A549 (cell line): ENCODE data around the gene N4BP3.

Experiments
- BHLHE40 ChIP-seq: IDR thresholded peaks from 2 replicates; pipeline ENCODE4 v1.6.1; 2012; ENCODE audit warnings: low read depth, low read length, inconsistent platforms
- EP300 ChIP-seq, 2 experiments: fragments of >200 bp; sonication (Bioruptor Twin); formaldehyde crosslinking; IDR thresholded peaks; 2 replicates in 1 of 2; 3 replicates in 1 of 2; pipeline ENCODE4 v1.6.1; 2016 to 2017
- HOXA7 ChIP-seq: fragments of 250-450 bp; sonication (Bioruptor Pico); IDR thresholded peaks from 2 replicates; pipeline ENCODE4 v1.5.0; 2020; ENCODE audit warnings: mild to moderate bottlenecking, moderate library complexity
- HOXB5 ChIP-seq: fragments of 250-450 bp; sonication (Bioruptor Pico); IDR thresholded peaks from 2 replicates; pipeline ENCODE4 v1.5.0; 2020; ENCODE audit warnings: mild to moderate bottlenecking, moderate library complexity
- MAX ChIP-seq: IDR thresholded peaks from 2 replicates; pipeline ENCODE4 v1.6.1; 2012
- POLR2A ChIP-seq: IDR thresholded peaks from 2 replicates; pipeline ENCODE4 v1.6.1; 2012; ENCODE audit warnings: mild to moderate bottlenecking, low read length
- RAD21 ChIP-seq, 2 experiments: fragments of >200 bp in 1 of 2; sonication (Bioruptor Twin) in 1 of 2; formaldehyde crosslinking in 1 of 2; IDR thresholded peaks in 1 of 2; conservative IDR thresholded peaks in 1 of 2; 2 replicates in 1 of 2; 3 replicates in 1 of 2; pipeline ENCODE4 v1.6.1; 2012 to 2018; ENCODE audit warnings: inconsistent platforms in 1 of 2
- RCOR1 ChIP-seq: fragments of 150-350 bp; IDR thresholded peaks from 2 replicates; pipeline ENCODE4 v1.6.1; 2014; ENCODE audit warnings: antibody characterized with exemption, low read length, low read depth
- RFX5 ChIP-seq: fragments of 450-650 bp; IDR thresholded peaks from 2 replicates; pipeline ENCODE4 v1.7.1; 2014; ENCODE audit warnings: antibody characterized with exemption, mild to moderate bottlenecking, moderate library complexity
- SREBF2 ChIP-seq: fragments of 450-650 bp; IDR thresholded peaks from 2 replicates; pipeline ENCODE4 v1.6.1; 2014; ENCODE audit warnings: mild to moderate bottlenecking, moderate library complexity
- TF ChIP-seq, protein P1 (sequence below): fragments of >200 bp; sonication (Bioruptor Twin); formaldehyde crosslinking; IDR thresholded peaks from 3 replicates; pipeline ENCODE4 v1.5.1; 2016

- TF ChIP-seq, protein P1, sequence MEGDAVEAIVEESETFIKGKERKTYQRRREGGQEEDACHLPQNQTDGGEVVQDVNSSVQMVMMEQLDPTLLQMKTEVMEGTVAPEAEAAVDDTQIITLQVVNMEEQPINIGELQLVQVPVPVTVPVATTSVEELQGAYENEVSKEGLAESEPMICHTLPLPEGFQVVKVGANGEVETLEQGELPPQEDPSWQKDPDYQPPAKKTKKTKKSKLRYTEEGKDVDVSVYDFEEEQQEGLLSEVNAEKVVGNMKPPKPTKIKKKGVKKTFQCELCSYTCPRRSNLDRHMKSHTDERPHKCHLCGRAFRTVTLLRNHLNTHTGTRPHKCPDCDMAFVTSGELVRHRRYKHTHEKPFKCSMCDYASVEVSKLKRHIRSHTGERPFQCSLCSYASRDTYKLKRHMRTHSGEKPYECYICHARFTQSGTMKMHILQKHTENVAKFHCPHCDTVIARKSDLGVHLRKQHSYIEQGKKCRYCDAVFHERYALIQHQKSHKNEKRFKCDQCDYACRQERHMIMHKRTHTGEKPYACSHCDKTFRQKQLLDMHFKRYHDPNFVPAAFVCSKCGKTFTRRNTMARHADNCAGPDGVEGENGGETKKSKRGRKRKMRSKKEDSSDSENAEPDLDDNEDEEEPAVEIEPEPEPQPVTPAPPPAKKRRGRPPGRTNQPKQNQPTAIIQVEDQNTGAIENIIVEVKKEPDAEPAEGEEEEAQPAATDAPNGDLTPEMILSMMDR, result no peak
- no peak for TF ChIP-seq RFX5
- no peak for TF ChIP-seq BHLHE40
- no peak for TF ChIP-seq RAD21 (conservative IDR thresholded peaks at IDR 0.05 in 1 of 2, IDR thresholded peaks at IDR 0.05 in 1 of 2)
- TF ChIP-seq RCOR1, result no peak
- no peak for TF ChIP-seq EP300 (IDR thresholded peaks at IDR 0.05)
- TF ChIP-seq POLR2A, result no peak
- no peak for TF ChIP-seq HOXA7 (CRISPR knock-in tag)
- no peak for TF ChIP-seq MAX
- no peak for TF ChIP-seq HOXB5
- TF ChIP-seq SREBF2, result no peak
These were observed 7.2 kb upstream of the N4BP3 start for GRCh38 chr5:178106086-178106485.
